Activated CD4-positive, alpha-beta T cell treated with anti-CD3 and anti-CD28 coated beads, Interleukin-2, amount 50 U/mL, for 48 hours (primary cell): ENCODE results near the gene FRMD5.

Experiments
- DNase-seq, 2 experiments: peaks; one replicate each; pipeline ENCODE4 v3.0.0-alpha.2; 2020

FRMD5 gene

GRCh38 chr15:43958861-43959330, 236.2 kb downstream of the FRMD5 start:
- no peak for DNase-seq

GRCh38 chr15:43957724-43958123, 237.3 kb downstream of the FRMD5 start:
- DNase-seq: no peak

- no peak for DNase-seq
These were observed 239.9 kb downstream of the FRMD5 start for GRCh38 chr15:43955140-43955539.

- peak in 1 of 2 experiments; percentile 14 for DNase-seq
These were observed 240.9 kb downstream of the FRMD5 start for GRCh38 chr15:43954181-43954621.

GRCh38 chr15:43953402-43953801, 241.7 kb downstream of the FRMD5 start:
- no peak for DNase-seq

- DNase-seq: no peak
These were observed 244.5 kb downstream of the FRMD5 start for GRCh38 chr15:43950531-43950930.

- peak; percentile 11 to 20 for DNase-seq
These were observed 246.3 kb downstream of the FRMD5 start for GRCh38 chr15:43948691-43949325.

- DNase-seq: no peak
These were observed 251.6 kb downstream of the FRMD5 start for GRCh38 chr15:43943511-43943910.

GRCh38 chr15:43942194-43942593, 252.9 kb downstream of the FRMD5 start:
- DNase-seq: no peak

- no peak for DNase-seq
These were observed 253.5 kb downstream of the FRMD5 start for GRCh38 chr15:43941555-43941954.

GRCh38 chr15:43941071-43941470, 254.0 kb downstream of the FRMD5 start:
- no peak for DNase-seq

- peak in 1 of 2 experiments; percentile 38 for DNase-seq
These were observed 256.0 kb downstream of the FRMD5 start for GRCh38 chr15:43939070-43939469.

- no peak for DNase-seq
These were observed 260.6 kb downstream of the FRMD5 start for GRCh38 chr15:43934480-43934879.

- DNase-seq: no peak
These were observed 262.2 kb downstream of the FRMD5 start for GRCh38 chr15:43932907-43933306.

- no peak for DNase-seq
These were observed 263.2 kb downstream of the FRMD5 start for GRCh38 chr15:43931790-43932435.

GRCh38 chr15:43931119-43931518, 264.0 kb downstream of the FRMD5 start:
- no peak for DNase-seq

GRCh38 chr15:43930556-43930955, 264.5 kb downstream of the FRMD5 start:
- DNase-seq: no peak

- DNase-seq: no peak
These were observed 265.0 kb downstream of the FRMD5 start for GRCh38 chr15:43930079-43930478.

GRCh38 chr15:43928152-43928551, 266.9 kb downstream of the FRMD5 start:
- DNase-seq: no peak

- no peak for DNase-seq
These were observed 267.9 kb downstream of the FRMD5 start for GRCh38 chr15:43927203-43927602.

- DNase-seq: no peak
These were observed 271.5 kb downstream of the FRMD5 start for GRCh38 chr15:43923553-43923952.

- no peak for DNase-seq
These were observed 273.1 kb downstream of the FRMD5 start for GRCh38 chr15:43922021-43922420.

GRCh38 chr15:43920815-43921214, 274.3 kb downstream of the FRMD5 start:
- no peak for DNase-seq

GRCh38 chr15:43920254-43920600, 274.8 kb downstream of the FRMD5 start:
- DNase-seq: no peak
